Thoracic aorta (tissue), 2 donors: ENCODE results near the gene RGS16. TPM values are rescaled to one million over a fixed set of nuclear protein-coding genes. Genes with fewer than 3 reads are reported as not detected.
A peak's percentile ranks its signal among the peaks of the same experiment; 100 is the strongest.

Experiments
- ATAC-seq: fragments of 150-250 bp; one replicate; pipeline ENCODE4 v1.8.0; 2017; ENCODE audit warnings: low read depth; ENCODE audit not compliant: insufficient number of reproducible peaks, low FRiP score
- DNase-seq: peaks from one replicate; pipeline ENCODE4 v3.0.0-alpha.2; 2020; ENCODE audit warnings: low spot score
- H3K27ac ChIP-seq, 2 donors: fragments of 200-600 bp; sonication (generic); 1 replicate in 1 of 2; 2 replicates in 1 of 2; pipeline ENCODE4 v1.5.1; 2016; ENCODE audit warnings: mild to moderate bottlenecking in 2 of 2, moderate library complexity in 2 of 2
- H3K27me3 ChIP-seq: fragments of 200-600 bp; sonication (generic); replicated peaks from 2 replicates; pipeline ENCODE4 v1.6.0; 2016; ENCODE audit warnings: mild to moderate bottlenecking; ENCODE audit not compliant: insufficient read depth
- H3K36me3 ChIP-seq: fragments of 200-600 bp; sonication (generic); one replicate; pipeline ENCODE4 v1.5.1; 2016
- H3K4me1 ChIP-seq, 2 donors: fragments of 200-600 bp; sonication (generic); 1 replicate in 1 of 2; 2 replicates in 1 of 2; pipeline versions ENCODE4 v1.5.1 to v1.6.0; 2016; ENCODE audit warnings: low read depth in 2 of 2, mild to moderate bottlenecking in 1 of 2; ENCODE audit not compliant: control insufficient read depth in 1 of 2
- H3K4me3 ChIP-seq: fragments of 200-600 bp; sonication (generic); 2 replicates; pipeline ENCODE4 v1.5.1; 2016; ENCODE audit warnings: mild to moderate bottlenecking
- H3K9me3 ChIP-seq: fragments of 200-600 bp; sonication (generic); 2 replicates; pipeline ENCODE4 v1.5.1; 2016
- CTCF ChIP-seq: fragments of 200-600 bp; sonication (generic); IDR thresholded peaks from one replicate; pipeline ENCODE4 v1.5.1; 2019; ENCODE audit warnings: antibody characterized with exemption
- total RNA-seq, 2 donors: library from RNA; depleted of rRNA; stranded (reverse); fragments of >200 nt; gene quantifications; one replicate each; pipeline versions ENCODE4 v1.1.0 to v1.2.3, GENCODE V29; 2016

Gene RGS16
- total RNA-seq, 2 donors from 2014 or later = 8.8 to 15.2 TPM

GRCh38 chr1:182601913-182602312 is 2.3 kb downstream of the RGS16 start:
- Histone ChIP-seq H3K4me1 (peaks cover 10 to 34% of the 10 kb centered on the region in 2 donors), H3K27me3 (no peaks in the 10 kb centered on the region), H3K4me3 (no peak overlapping the region), H3K36me3 (no peaks in the 10 kb centered on the region), H3K9me3 (no peaks in the 10 kb centered on the region), H3K27ac (peak overlapping the region in 1 of 2 donors; percentile 13)
- TF ChIP-seq CTCF = no peak
- DNase-seq (no peak), ATAC-seq (no peak)

- Histone ChIP-seq H3K36me3 (no peaks in the 10 kb centered on the region), H3K4me3 (no peak overlapping the region), H3K27ac (no peak overlapping the region), H3K4me1 (peaks cover 10 to 34% of the 10 kb centered on the region in 2 donors), H3K9me3 (no peaks in the 10 kb centered on the region), H3K27me3 (no peaks in the 10 kb centered on the region)
- TF ChIP-seq CTCF = peak; percentile 90
- peak; percentile 13 for ATAC-seq
- no peak for DNase-seq
Measured at GRCh38 chr1:182601416-182601786, 2.8 kb downstream of the RGS16 start.

GRCh38 chr1:182600745-182601415 is 3.3 kb downstream of the RGS16 start:
- H3K4me1 ChIP-seq = peaks cover 10 to 38% of the 10 kb centered on the region in 2 donors
- TF ChIP-seq CTCF = no peak
- no peak for ATAC-seq
- no peaks in the 10 kb centered on the region for H3K9me3 ChIP-seq
- DNase-seq = no peak
- no peak overlapping the region for H3K27ac ChIP-seq
- no peaks in the 10 kb centered on the region for H3K27me3 ChIP-seq
- H3K36me3 ChIP-seq = no peaks in the 10 kb centered on the region
- no peak overlapping the region for H3K4me3 ChIP-seq

- Histone ChIP-seq H3K9me3 (no peaks in the 10 kb centered on the region), H3K27ac (no peak overlapping the region), H3K4me3 (no peak overlapping the region), H3K27me3 (no peaks in the 10 kb centered on the region), H3K4me1 (peaks cover 10 to 40% of the 10 kb centered on the region in 2 donors), H3K36me3 (no peaks in the 10 kb centered on the region)
- DNase-seq (no peak), ATAC-seq (no peak)
- TF ChIP-seq CTCF = no peak
Measured at GRCh38 chr1:182600036-182600713, 4.0 kb downstream of the RGS16 start.

- ATAC-seq (no peak), DNase-seq (no peak)
- Histone ChIP-seq H3K4me1 (peaks cover 10 to 34% of the 10 kb centered on the region in 2 donors), H3K27ac (no peak overlapping the region), H3K9me3 (no peaks in the 10 kb centered on the region), H3K4me3 (no peak overlapping the region), H3K36me3 (no peaks in the 10 kb centered on the region), H3K27me3 (no peaks in the 10 kb centered on the region)
- TF ChIP-seq CTCF = peak; percentile 11
Measured at GRCh38 chr1:182599339-182599738, 4.8 kb downstream of the RGS16 start.
